Measurements from ENCODE around the gene CCDC134. TPM values are rescaled to one million over a fixed set of nuclear protein-coding genes. Genes with fewer than 3 reads are reported as not detected.

Gene CCDC134
- total RNA-seq, 1 experiment from 2014 or later, result 10.6 TPM

GRCh38 chr22:41805639-41806038 lies 5.2 kb downstream of the CCDC134 start:
- Histone ChIP-seq H3K4me3 (no peak overlapping the region), H3K9me3 (replicated peaks) (no peaks in the 10 kb centered on the region), H3K36me3 (0 out of 2 replicates have a peak, but pooled peaks cover 6% of the 10 kb centered on the region), H3K4me1 (replicated peaks) (peaks cover 9% of the 10 kb centered on the region), H3K27ac (no peak overlapping the region), H3K27me3 (replicated peaks) (no peaks in the 10 kb centered on the region)
- DNase-seq (ENCODE audit: low read depth in 1 of 2, low spot score in 2 of 2), result no peak

- peaks cover 12% of the 10 kb centered on the region for H3K36me3 ChIP-seq
- no peaks in the 10 kb centered on the region for H3K4me1 ChIP-seq (replicated peaks)
- H3K27me3 ChIP-seq (replicated peaks), result no peaks in the 10 kb centered on the region
- DNase-seq (ENCODE audit: low read depth in 1 of 2, low spot score in 2 of 2), result no peak
- no peaks in the 10 kb centered on the region for H3K9me3 ChIP-seq (replicated peaks)
- H3K4me3 ChIP-seq, result no peak overlapping the region
- H3K27ac ChIP-seq, result no peak overlapping the region
Measured at GRCh38 chr22:41808400-41808799, 7.9 kb downstream of the CCDC134 start.

GRCh38 chr22:41810022-41810421 lies 9.5 kb downstream of the CCDC134 start:
- no peaks in the 10 kb centered on the region for H3K4me1 ChIP-seq (replicated peaks)
- no peaks in the 10 kb centered on the region for H3K27me3 ChIP-seq (replicated peaks)
- H3K27ac ChIP-seq, result no peak overlapping the region
- no peaks in the 10 kb centered on the region for H3K9me3 ChIP-seq (replicated peaks)
- no peak for DNase-seq (ENCODE audit: low read depth in 1 of 2, low spot score in 2 of 2)
- H3K4me3 ChIP-seq, result no peak overlapping the region
- H3K36me3 ChIP-seq, result peaks cover 17% of the 10 kb centered on the region

GRCh38 chr22:41812805-41813545 lies 12.5 kb downstream of the CCDC134 start:
- Histone ChIP-seq H3K27ac (no peak overlapping the region), H3K36me3 (peaks cover 17% of the 10 kb centered on the region), H3K4me1 (replicated peaks) (no peaks in the 10 kb centered on the region), H3K27me3 (replicated peaks) (no peaks in the 10 kb centered on the region), H3K9me3 (replicated peaks) (no peaks in the 10 kb centered on the region), H3K4me3 (no peak overlapping the region)
- no peak for DNase-seq (ENCODE audit: low read depth in 1 of 2, low spot score in 2 of 2)

- H3K27me3 ChIP-seq (replicated peaks), result no peaks in the 10 kb centered on the region
- H3K4me3 ChIP-seq, result no peak overlapping the region
- DNase-seq (ENCODE audit: low read depth in 1 of 2, low spot score in 2 of 2), result no peak
Measured at GRCh38 chr22:41813726-41814410, 13.4 kb downstream of the CCDC134 start.

GRCh38 chr22:41815716-41816115 lies 15.2 kb downstream of the CCDC134 start:
- Histone ChIP-seq H3K9me3 (replicated peaks) (no peaks in the 10 kb centered on the region), H3K4me1 (replicated peaks) (no peaks in the 10 kb centered on the region), H3K36me3 (peaks cover 14% of the 10 kb centered on the region), H3K27me3 (replicated peaks) (no peaks in the 10 kb centered on the region), H3K27ac (no peak overlapping the region), H3K4me3 (no peak overlapping the region)
- DNase-seq (ENCODE audit: low read depth in 1 of 2, low spot score in 2 of 2), result no peak

More at GRCh38 chr22:41813726-41814410, 13.4 kb downstream of the CCDC134 start:
- no peaks in the 10 kb centered on the region for H3K4me1 ChIP-seq (replicated peaks)
- H3K36me3 ChIP-seq, result peaks cover 17% of the 10 kb centered on the region
- no peaks in the 10 kb centered on the region for H3K9me3 ChIP-seq (replicated peaks)
- H3K27ac ChIP-seq, result no peak overlapping the region

- Histone ChIP-seq H3K27ac (no peak overlapping the region), H3K4me3 (no peak overlapping the region), H3K36me3 (peaks cover 14% of the 10 kb centered on the region), H3K27me3 (replicated peaks) (no peaks in the 10 kb centered on the region), H3K9me3 (replicated peaks) (no peaks in the 10 kb centered on the region), H3K4me1 (replicated peaks) (no peaks in the 10 kb centered on the region)
- DNase-seq (ENCODE audit: low read depth in 1 of 2, low spot score in 2 of 2), result no peak
Measured at GRCh38 chr22:41816241-41816640, 15.8 kb downstream of the CCDC134 start.

GRCh38 chr22:41816871-41817270 lies 16.4 kb downstream of the CCDC134 start:
- H3K9me3 ChIP-seq (replicated peaks), result no peaks in the 10 kb centered on the region
- H3K36me3 ChIP-seq, result peaks cover 10% of the 10 kb centered on the region
- DNase-seq (ENCODE audit: low read depth in 1 of 2, low spot score in 2 of 2), result no peak
- H3K4me1 ChIP-seq (replicated peaks), result no peaks in the 10 kb centered on the region
- H3K27ac ChIP-seq, result no peak overlapping the region
- H3K4me3 ChIP-seq, result no peak overlapping the region
- H3K27me3 ChIP-seq (replicated peaks), result no peaks in the 10 kb centered on the region

- no peak for DNase-seq (ENCODE audit: low read depth in 1 of 2, low spot score in 2 of 2)
- Histone ChIP-seq H3K27ac (no peak overlapping the region), H3K4me1 (replicated peaks) (no peaks in the 10 kb centered on the region), H3K27me3 (replicated peaks) (no peaks in the 10 kb centered on the region), H3K36me3 (peaks cover 5% of the 10 kb centered on the region; the same call in 1 of the 2 replicates), H3K4me3 (no peak overlapping the region), H3K9me3 (replicated peaks) (no peaks in the 10 kb centered on the region)
Measured at GRCh38 chr22:41818011-41818410, 17.5 kb downstream of the CCDC134 start.

GRCh38 chr22:41818596-41818995 lies 18.1 kb downstream of the CCDC134 start:
- no peak for DNase-seq (ENCODE audit: low read depth in 1 of 2, low spot score in 2 of 2)
- Histone ChIP-seq H3K27ac (no peak overlapping the region), H3K4me3 (no peak overlapping the region), H3K36me3 (peaks cover 6% of the 10 kb centered on the region; the same call in 1 of the 2 replicates), H3K9me3 (replicated peaks) (no peaks in the 10 kb centered on the region), H3K4me1 (replicated peaks) (no peaks in the 10 kb centered on the region), H3K27me3 (replicated peaks) (no peaks in the 10 kb centered on the region)

GRCh38 chr22:41819257-41819656 lies 18.8 kb downstream of the CCDC134 start:
- H3K36me3 ChIP-seq, result peaks cover 5% of the 10 kb centered on the region; the same call in 1 of the 2 replicates
- no peak overlapping the region for H3K27ac ChIP-seq
- no peak overlapping the region for H3K4me3 ChIP-seq
- no peak for DNase-seq (ENCODE audit: low read depth in 1 of 2, low spot score in 2 of 2)
- no peaks in the 10 kb centered on the region for H3K4me1 ChIP-seq (replicated peaks)
- H3K9me3 ChIP-seq (replicated peaks), result no peaks in the 10 kb centered on the region
- H3K27me3 ChIP-seq (replicated peaks), result no peaks in the 10 kb centered on the region

GRCh38 chr22:41820447-41820846 lies 20.0 kb downstream of the CCDC134 start:
- no peaks in the 10 kb centered on the region for H3K27me3 ChIP-seq (replicated peaks)
- H3K27ac ChIP-seq, result no peak overlapping the region
- H3K36me3 ChIP-seq, result peaks cover 5% of the 10 kb centered on the region
- no peak overlapping the region for H3K4me3 ChIP-seq
- no peaks in the 10 kb centered on the region for H3K4me1 ChIP-seq (replicated peaks)
- no peak for DNase-seq (ENCODE audit: low read depth in 1 of 2, low spot score in 2 of 2)
- no peaks in the 10 kb centered on the region for H3K9me3 ChIP-seq (replicated peaks)

GRCh38 chr22:41821471-41822316 lies 21.2 kb downstream of the CCDC134 start:
- Histone ChIP-seq H3K4me3 (no peak overlapping the region), H3K9me3 (replicated peaks) (no peaks in the 10 kb centered on the region), H3K27me3 (replicated peaks) (no peaks in the 10 kb centered on the region)

More at GRCh38 chr22:41821471-41822316, 21.2 kb downstream of the CCDC134 start:
- DNase-seq (ENCODE audit: low read depth in 1 of 2, low spot score in 2 of 2), result no peak
- no peaks in the 10 kb centered on the region for H3K4me1 ChIP-seq (replicated peaks)
- peaks cover 5% of the 10 kb centered on the region for H3K36me3 ChIP-seq
- no peak overlapping the region for H3K27ac ChIP-seq

Measured in SJSA1 (cell line).